Common myeloid progenitor, CD34-positive (primary cell): ENCODE data around the gene GP1BB.

Experiments
- CTCF ChIA-PET: fragments of 350-600 bp; sonication (Branson Sonifier 250); formaldehyde crosslinking; loops from one replicate; lab custom pipeline; 2021; ENCODE audit warnings: antibody characterized with exemption; lab: Charles Lee
- POLR2A ChIA-PET: fragments of 350-600 bp; sonication (Branson Sonifier 250); formaldehyde crosslinking; loops from one replicate; lab custom pipeline; 2021; ENCODE audit warnings: antibody characterized with exemption; lab: Charles Lee
- DNase-seq, 3 donors: peaks; one replicate each; pipeline versions ENCODE4 v3.0.0 to v3.0.0-alpha.2; 2013
- H3K27ac ChIP-seq, 2 experiments: 1 replicate in 1 of 2; 2 replicates in 1 of 2; pipeline ENCODE4 v1.7.0; 2013; ENCODE audit warnings: inconsistent platforms in 2 of 2, low read length in 2 of 2, mild to moderate bottlenecking in 2 of 2, low read depth in 1 of 2, moderate library complexity in 1 of 2; ENCODE audit not compliant: severe bottlenecking in 2 of 2, insufficient read depth in 1 of 2, poor library complexity in 1 of 2
- H3K27me3 ChIP-seq, 5 experiments: replicated peaks in 2 of 5; 1 replicate in 3 of 5; 2 replicates in 2 of 5; pipeline versions ENCODE4 v1.6.1 to v1.7.0; 2013; ENCODE audit warnings: low read length in 4 of 5, mild to moderate bottlenecking in 2 of 5, moderate library complexity in 2 of 5, inconsistent platforms in 1 of 5; ENCODE audit not compliant: insufficient read depth in 5 of 5, control insufficient read depth in 4 of 5
- H3K36me3 ChIP-seq, 4 experiments: 1 replicate in 2 of 4; 2 replicates in 2 of 4; pipeline versions ENCODE4 v1.6.1 to v1.7.0; 2013; ENCODE audit warnings: low read length in 3 of 4, control low read depth in 1 of 4, mild to moderate bottlenecking in 1 of 4; ENCODE audit not compliant: control insufficient read depth in 4 of 4, insufficient read depth in 4 of 4
- H3K4me1 ChIP-seq, 4 experiments: 1 replicate in 3 of 4; 2 replicates in 1 of 4; pipeline versions ENCODE4 v1.6.1 to v1.7.1; 2013; ENCODE audit warnings: low read length in 3 of 4, mild to moderate bottlenecking in 3 of 4, control low read depth in 1 of 4, inconsistent platforms in 1 of 4, moderate library complexity in 1 of 4; ENCODE audit not compliant: control insufficient read depth in 4 of 4, insufficient read depth in 4 of 4; ENCODE audit errors: control extremely low read depth in 1 of 4
- H3K4me3 ChIP-seq, 7 experiments: 1 replicate in 4 of 7; 2 replicates in 3 of 7; pipeline versions ENCODE4 v1.5.1 to v1.7.0; 2013; ENCODE audit warnings: mild to moderate bottlenecking in 7 of 7, low read length in 6 of 7, moderate library complexity in 6 of 7, inconsistent platforms in 2 of 7, low read depth in 2 of 7, control low read depth in 1 of 7; ENCODE audit not compliant: insufficient read depth in 4 of 7, control insufficient read depth in 1 of 7; ENCODE audit errors: extremely low read depth in 1 of 7
- H3K9me3 ChIP-seq, 5 experiments: 1 replicate in 4 of 5; 2 replicates in 1 of 5; pipeline versions ENCODE4 v1.6.1 to v1.7.1; 2013; ENCODE audit warnings: low read length in 4 of 5, mild to moderate bottlenecking in 2 of 5, inconsistent platforms in 1 of 5, low read depth in 1 of 5, moderate library complexity in 1 of 5; ENCODE audit not compliant: control insufficient read depth in 4 of 5, insufficient read depth in 2 of 5; ENCODE audit errors: control extremely low read depth in 1 of 5
- WGBS: methylation state at CpG from one replicate; pipeline ENCODE4 v1.1.5; 2013; ENCODE audit not compliant: insufficient coverage; 5-methylcytosine and 5-hydroxymethylcytosine counted together

The GP1BB gene

GRCh38 chr22:19714312-19715187, 8.8 kb upstream of the GP1BB start, which contains the start of gene SEPTIN5:
TSS of gene SEPTIN5 (plus strand) at chr22:19714503. CDS start at chr22:19714589, 86 bp downstream.
- ChIA-PET POLR2A (no interaction called here), CTCF (interaction anchor here (1.1 to 2.9 kb wide), 2 partner anchors 9 to 83 kb away, joined by 3 to 16 read pairs; partner anchors contain the start of gene GP1BB)
- no peaks in the 10 kb centered on the region for H3K9me3 ChIP-seq
- H3K27me3 ChIP-seq, result peaks cover 0 to 24% (median 0%) of the 10 kb centered on the region in 5 experiments
- peak within 1 kb of the TSS; percentile 42 to 76 (median 58) for H3K4me3 ChIP-seq
- peak in 1 of 3 donors; percentile 26 for DNase-seq
- no peaks in the 10 kb centered on the region for H3K36me3 ChIP-seq
- under 1% methylated on average over 89 of the region's 106 CpGs for WGBS
- no peak within 1 kb of the TSS for H3K27ac ChIP-seq
- peaks cover 0 to 41% (median 29%) of the 10 kb centered on the region in 4 experiments for H3K4me1 ChIP-seq

DNA sequence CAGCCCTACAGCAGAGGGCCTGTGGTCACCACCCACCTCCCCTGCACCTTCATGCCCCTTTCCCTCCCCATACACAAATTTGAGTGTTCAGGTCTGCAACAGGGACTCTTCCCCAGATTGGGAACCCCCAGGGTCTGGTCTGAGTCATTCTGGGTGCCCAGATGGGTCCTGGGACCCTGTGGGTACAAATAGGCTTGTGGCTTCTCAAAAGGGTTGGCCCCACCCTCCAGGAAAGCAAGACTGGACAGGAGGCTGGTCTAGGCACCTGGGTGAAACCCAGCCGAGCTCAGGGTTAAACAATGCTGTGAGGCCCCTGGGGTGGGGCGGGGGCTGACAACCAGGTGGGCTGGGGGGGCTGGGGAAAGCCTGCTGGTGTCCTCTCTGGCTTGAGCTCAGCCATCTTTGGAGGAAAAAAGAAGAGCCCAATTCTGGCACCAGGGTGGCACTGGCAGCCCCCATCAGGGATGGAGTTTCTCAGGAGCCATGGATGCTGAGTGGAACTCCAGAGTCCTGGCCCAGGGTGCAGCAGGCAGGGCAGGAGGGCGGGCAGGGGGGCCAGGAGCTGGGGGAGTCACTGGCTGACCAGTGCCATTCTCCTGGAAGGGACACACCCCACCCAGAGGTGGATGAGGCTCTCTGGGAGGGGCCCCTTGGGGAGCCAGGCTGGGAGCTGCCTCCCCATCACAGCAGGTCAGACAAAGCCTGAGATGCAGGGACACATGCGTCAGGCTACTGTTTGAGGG, 8.0 kb upstream of the GP1BB start:
- peak overlapping the region in 5 of 7 experiments; percentile 48 to 76 (median 68) for H3K4me3 ChIP-seq
- CTCF ChIA-PET, result interaction anchor here (1.1 to 2.9 kb wide), 3 partner anchors 8 to 220 kb away, joined by 3 to 16 read pairs (median 4); partner anchors contain the start of gene GP1BB
- WGBS, result 96% methylated on average over 4 of the region's 4 CpGs

DNA sequence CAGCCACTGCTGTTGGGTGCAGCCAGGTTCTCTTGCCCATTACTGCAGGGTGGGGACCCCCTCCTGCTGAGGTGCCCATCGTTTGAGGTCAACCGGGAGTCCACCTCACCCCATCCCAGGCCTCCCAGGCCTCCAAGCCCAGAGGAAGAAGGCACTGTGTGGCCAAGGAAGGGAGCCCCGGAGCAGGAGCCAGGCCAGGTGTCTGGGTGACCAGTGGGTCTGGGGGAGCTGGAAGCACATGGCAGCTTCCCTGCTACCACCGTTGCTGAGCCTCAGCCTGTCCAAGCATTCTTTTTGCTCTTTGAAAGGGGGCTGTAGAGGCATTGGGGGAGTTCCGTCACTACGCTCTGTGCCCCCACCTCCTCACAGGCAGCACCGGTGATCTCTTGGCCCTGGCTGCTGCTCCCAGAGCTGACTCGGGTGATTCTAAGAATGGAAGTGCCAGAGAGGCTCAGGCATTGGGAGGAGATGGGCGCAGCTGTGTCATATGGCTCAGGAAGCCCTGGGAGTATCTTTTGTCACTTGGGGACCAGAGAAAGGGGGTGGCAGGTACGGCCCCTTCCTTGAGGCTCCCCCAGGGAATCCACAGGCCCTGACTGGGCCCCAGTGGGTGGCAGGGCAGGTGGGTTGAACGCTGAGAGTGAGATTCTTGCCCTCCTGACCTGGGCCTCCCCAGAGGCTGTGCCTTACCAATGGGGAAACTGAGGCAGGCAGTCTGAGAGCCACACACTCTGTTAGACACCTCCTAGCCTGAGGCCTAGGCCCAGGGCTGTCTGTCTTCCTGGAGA, 7.1 kb upstream of the GP1BB start:
- DNase-seq, result no peak
- Histone ChIP-seq H3K27ac (no peak overlapping the region), H3K4me1 (peaks cover 0 to 50% (median 35%) of the 10 kb centered on the region in 4 experiments), H3K4me3 (no peak overlapping the region), H3K27me3 (peaks cover 0 to 29% (median 0%) of the 10 kb centered on the region in 5 experiments), H3K36me3 (peaks cover 0 to 14% (median 4%) of the 10 kb centered on the region in 4 experiments), H3K9me3 (no peaks in the 10 kb centered on the region)
- CTCF ChIA-PET, result interaction anchor here (1.1 to 2.9 kb wide), 5 partner anchors 7 to 221 kb away, joined by 3 to 16 read pairs (median 4); partner anchors contain the start of gene GP1BB
- POLR2A ChIA-PET, result no interaction called here
- WGBS, result 85% methylated on average over 7 of the region's 11 CpGs

More for the DNA sequence above, 8.0 kb upstream of the GP1BB start:
- peaks cover 0 to 28% (median 0%) of the 10 kb centered on the region in 5 experiments for H3K27me3 ChIP-seq
- POLR2A ChIA-PET, result no interaction called here
- peaks cover 0 to 47% (median 33%) of the 10 kb centered on the region in 4 experiments for H3K4me1 ChIP-seq
- H3K27ac ChIP-seq, result no peak overlapping the region
- peak in 2 of 3 donors; percentile 39 to 48 for DNase-seq
- no peaks in the 10 kb centered on the region for H3K9me3 ChIP-seq
- H3K36me3 ChIP-seq, result peaks cover 0 to 6% (median 0%) of the 10 kb centered on the region in 4 experiments

DNA sequence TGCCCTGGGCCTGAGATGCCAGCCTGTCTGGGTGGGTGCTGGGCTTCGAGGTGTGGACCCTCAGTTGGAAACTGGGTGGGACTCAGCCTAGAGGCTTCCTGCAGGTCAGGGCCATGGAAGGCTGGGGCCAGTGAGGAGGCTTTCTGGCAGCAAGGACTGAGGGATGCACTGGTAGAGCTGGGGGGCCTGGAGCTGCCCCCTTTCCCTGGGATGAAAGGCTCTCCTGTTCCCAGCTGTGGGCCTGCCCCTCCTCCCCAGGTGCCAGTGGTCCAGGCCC, 6.6 kb upstream of the GP1BB start:
- H3K27me3 ChIP-seq, result peaks cover 0 to 29% (median 0%) of the 10 kb centered on the region in 5 experiments
- no peak for DNase-seq
- no peak overlapping the region for H3K27ac ChIP-seq
- H3K4me1 ChIP-seq, result peaks cover 0 to 54% (median 36%) of the 10 kb centered on the region in 4 experiments
- 100% methylated on average over 1 of the region's 1 CpG for WGBS
- POLR2A ChIA-PET, result no interaction called here
- H3K4me3 ChIP-seq, result no peak overlapping the region
- CTCF ChIA-PET, result interaction anchor here (1.0 to 2.9 kb wide), 4 partner anchors 85 to 221 kb away, joined by 3 to 16 read pairs (median 4); no protein-coding TSS in a partner anchor
- peaks cover 0 to 19% (median 4%) of the 10 kb centered on the region in 4 experiments for H3K36me3 ChIP-seq
- no peaks in the 10 kb centered on the region for H3K9me3 ChIP-seq

DNA sequence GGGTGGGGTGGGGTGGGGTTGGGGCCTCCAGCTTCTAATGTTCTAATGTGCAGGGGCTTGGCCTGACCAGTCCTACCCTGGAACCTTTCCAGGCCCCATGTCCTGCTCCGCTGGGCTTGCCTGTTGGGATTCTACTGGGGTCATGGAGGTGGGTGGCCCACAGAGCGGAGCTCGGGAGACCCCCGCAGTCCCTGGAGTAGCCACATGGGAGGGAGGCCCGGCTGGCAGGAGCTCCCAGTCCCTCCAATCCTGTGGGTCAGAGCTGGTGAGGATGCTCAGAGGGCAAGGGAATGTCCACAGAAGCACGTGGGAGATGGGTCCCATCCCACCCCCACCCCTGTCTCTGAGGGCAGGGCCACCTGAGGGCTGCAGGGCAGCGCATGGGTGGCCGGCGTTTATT, 6.2 kb upstream of the GP1BB start:
- POLR2A ChIA-PET, result no interaction called here
- Histone ChIP-seq H3K27me3 (peaks cover 0 to 29% (median 0%) of the 10 kb centered on the region in 5 experiments), H3K4me1 (peaks cover 0 to 54% (median 37%) of the 10 kb centered on the region in 4 experiments)

More for the DNA sequence above, 6.2 kb upstream of the GP1BB start:
- WGBS, result 100% methylated on average over 1 of the region's 9 CpGs
- CTCF ChIA-PET, result interaction anchor here (1.0 to 2.9 kb wide), 4 partner anchors 85 to 221 kb away, joined by 3 to 16 read pairs (median 4); no protein-coding TSS in a partner anchor
- Histone ChIP-seq H3K27ac (no peak overlapping the region), H3K36me3 (peaks cover 0 to 20% (median 4%) of the 10 kb centered on the region in 4 experiments), H3K4me3 (peak overlapping the region in 1 of 7 experiments; percentile 74), H3K9me3 (no peaks in the 10 kb centered on the region)
- DNase-seq, result no peak
